K562 (cell line): Measurements from ENCODE around the gene SUMF1. TPM values are rescaled to one million over a fixed set of nuclear protein-coding genes. Genes with fewer than 3 reads are reported as not detected.
A peak's percentile ranks its signal among the peaks of the same experiment; 100 is the strongest.

Experiments used
- ATAC-seq: fragments of 200-7000 bp; cut with Tn5 transposase; 3 replicates; pipeline ENCODE4 v1.9.1; 2020; ENCODE audit warnings: moderate library complexity
- BruUV-seq: library from RNA; stranded (reverse); fragments of 400-500 nt; replicated peaks from 2 replicates; lab custom pipeline; 2021; lab: Mats Ljungman, UMichigan
- CTCF ChIA-PET: fragments of 300-600 bp; formaldehyde crosslinking; extraction: SDS; loops from one replicate; lab custom pipeline; 2021; ENCODE audit warnings: low intra/inter-chr PET ratio; lab: Yijun Ruan, JAX
- POLR2A ChIA-PET: fragments of 300-600, 350-650 bp; sonication (Branson Sonifier 250); formaldehyde crosslinking; extraction: SDS; loops from one replicate; lab custom pipeline; 2021; ENCODE audit warnings: antibody characterized with exemption, inconsistent platforms; lab: Yijun Ruan, JAX
- DNase-seq, 4 experiments: peaks; one replicate each; pipeline versions ENCODE4 v3.0.0 to v3.0.0-alpha.2; 2011 to 2018; ENCODE audit warnings: low spot score in 3 of 4, mixed read lengths in 3 of 4; ENCODE audit errors: extremely low read depth in 1 of 4
- FAIRE-seq: peaks from 2 replicates; lab custom pipeline; 2011; peaks lifted over from hg19 to GRCh38; lab: Jason Lieb, UNC
- H2AFZ ChIP-seq: 2 replicates; pipeline ENCODE4 v1.6.0; 2011; ENCODE audit warnings: low read depth, low read length, control low read depth, inconsistent platforms
- H3K27ac ChIP-seq: fragments of 200-600 bp; 3 replicates; pipeline ENCODE4 v1.8.0; 2011; ENCODE audit warnings: low read depth, mild to moderate bottlenecking, control low read depth, inconsistent platforms, low read length, moderate library complexity, mixed read lengths; ENCODE audit errors: extremely low read depth
- H3K27me3 ChIP-seq, 2 experiments: fragments of 300-600 bp in 1 of 2; 2 replicates in 1 of 2; 3 replicates in 1 of 2; pipeline versions ENCODE4 v1.6.0 to v1.8.0; 2011; ENCODE audit warnings: inconsistent platforms in 2 of 2, low read length in 2 of 2, mild to moderate bottlenecking in 1 of 2, mixed read lengths in 1 of 2, moderate library complexity in 1 of 2; ENCODE audit not compliant: control insufficient read depth in 2 of 2, insufficient read depth in 2 of 2
- H3K36me3 ChIP-seq: fragments of 300-600 bp; 3 replicates; pipeline ENCODE4 v1.8.0; 2011; ENCODE audit warnings: mild to moderate bottlenecking, low read length, inconsistent platforms; ENCODE audit not compliant: control insufficient read depth, insufficient read depth
- H3K4me1 ChIP-seq, 2 experiments: fragments of 200-600 bp in 1 of 2; replicated peaks in 1 of 2; 2 replicates in 1 of 2; 3 replicates in 1 of 2; pipeline versions ENCODE4 v1.5.1 to v1.8.0; 2011; ENCODE audit warnings: inconsistent platforms in 2 of 2, low read length in 2 of 2, mild to moderate bottlenecking in 1 of 2, mixed read lengths in 1 of 2, moderate library complexity in 1 of 2; ENCODE audit not compliant: control insufficient read depth in 2 of 2, insufficient read depth in 2 of 2
- H3K4me2 ChIP-seq: 2 replicates; pipeline ENCODE4 v1.6.1; 2011; ENCODE audit warnings: low read length, control low read depth, inconsistent platforms, mixed read lengths; ENCODE audit not compliant: insufficient read depth
- H3K4me3 ChIP-seq: fragments of 200-600 bp; sonication (generic), shearing (Covaris generic); 2 replicates; pipeline ENCODE4 v1.5.1; 2016; ENCODE audit warnings: control low read depth, inconsistent platforms
- H3K79me2 ChIP-seq: fragments of 200-600 bp; 3 replicates; pipeline ENCODE4 v1.8.0; 2011; ENCODE audit warnings: low read length, inconsistent platforms; ENCODE audit not compliant: control insufficient read depth, insufficient read depth
- H3K9ac ChIP-seq, 2 experiments: 2 replicates each; pipeline versions ENCODE4 v1.6.0 to v1.6.1; 2011; ENCODE audit warnings: low read depth in 2 of 2, low read length in 2 of 2, control low read depth in 1 of 2, inconsistent platforms in 1 of 2, mild to moderate bottlenecking in 1 of 2, mixed read lengths in 1 of 2; ENCODE audit not compliant: insufficient read depth in 1 of 2
- H3K9me1 ChIP-seq: one replicate; pipeline ENCODE4 v1.6.0; 2011; ENCODE audit warnings: inconsistent platforms, mild to moderate bottlenecking, low read length, moderate library complexity; ENCODE audit not compliant: control insufficient read depth, insufficient read depth
- H3K9me3 ChIP-seq: replicated peaks from 2 replicates; pipeline ENCODE4 v1.5.1; 2011; ENCODE audit warnings: low read depth, low read length, inconsistent platforms; ENCODE audit not compliant: control insufficient read depth, insufficient read depth
- H4K20me1 ChIP-seq: replicated peaks from 2 replicates; pipeline ENCODE4 v1.6.1; 2011; ENCODE audit warnings: low read length, inconsistent platforms, mixed read lengths; ENCODE audit not compliant: control insufficient read depth, insufficient read depth
- BRF2 ChIP-seq: IDR thresholded peaks from 3 replicates; pipeline ENCODE4 v1.6.1; 2011; ENCODE audit warnings: borderline replicate concordance, mild to moderate bottlenecking; ENCODE audit not compliant: insufficient read length, insufficient read depth
- WGBS: fragments of 100-300 bp; shearing (Covaris generic); methylation state at CpG from one replicate; pipeline ENCODE4 v1.1.6; 2016; ENCODE audit warnings: low coverage, mixed read lengths; ENCODE audit not compliant: insufficient coverage; ENCODE audit errors: missing lambda C conversion rate; 5-methylcytosine and 5-hydroxymethylcytosine counted together
- in situ Hi-C: fragments of 300-500 bp; cut with MboI; formaldehyde crosslinking; loops from 4 replicates; pipeline ENCODE4 v1.15.0; 2018; ENCODE audit warnings: inconsistent platforms, mixed read lengths
- intact Hi-C: fragments of 100-400 bp; cut with micrococcal nuclease; formaldehyde crosslinking; loops from 2 replicates; pipeline ENCODE4 v1.14.2; 2022
- polyA plus RNA-seq, 8 experiments: library from polyadenylated mRNA; depleted of rRNA in 4 of 8; stranded (reverse) in 5 of 8; unstranded in 3 of 8; fragments of >200 nt; fragmentation: Nextera tagmentation in 2 of 8; fragmentation: Illumina TruSeq in 1 of 8; extraction: Ambion mirVana in 2 of 8; extraction: Trizol in 1 of 8; gene quantifications; 2 replicates each; pipeline versions ENCODE4 v1.2.1 to v1.2.3, GENCODE V29; 2011 to 2014; ENCODE audit warnings: inconsistent platforms in 1 of 8, missing spikeins in 1 of 8
- total RNA-seq, 7 experiments: library from RNA; depleted of rRNA in 6 of 7; stranded (reverse); fragments of >200 nt in 6 of 7; fragmentation: Illumina TruSeq in 2 of 7; extraction: Trizol in 2 of 7; gene quantifications; 2 replicates each; pipeline versions ENCODE4 v1.2.1 to v1.2.3, GENCODE V29; 2011 to 2021; ENCODE audit warnings: low replicate concordance in 1 of 7
- TF ChIP-seq, protein P1 (sequence below): fragments of 450-650 bp; IDR thresholded peaks from 2 replicates; pipeline ENCODE4 v1.6.1; 2018; ENCODE audit not compliant: partially characterized antibody

The SUMF1 gene
- total and polyA plus RNA-seq, 9 of the 15 experiments (the other 6 are each of a cell fraction or from before 2014, with no cell fraction given) = 1.3 to 7.4 (median 4.2) TPM

GRCh38 chr3:4491855-4492207, 24.8 kb upstream of the SUMF1 start:
- Histone ChIP-seq H3K36me3 (no peaks in the 10 kb centered on the region), H3K9me1 (peaks cover 4% of the 10 kb centered on the region), H3K9me3 (no peaks in the 10 kb centered on the region), H4K20me1 (no peaks in the 10 kb centered on the region), H3K4me1 (peaks cover 17 to 25% of the 10 kb centered on the region in 2 experiments), H3K9ac (peak overlapping the region; percentile 71 to 92; a peak in 2 of 4 replicates), H3K4me2 (peak overlapping the region; percentile 91), H3K4me3 (peak overlapping the region; percentile 61), H3K27me3 (no peaks in the 10 kb centered on the region), H2AFZ (peak overlapping the region; percentile 94), H3K79me2 (peaks cover 17% of the 10 kb centered on the region; the same call in 2 of the 3 replicates), H3K27ac (no peak overlapping the region)
- 22% methylated on average over 5 of the region's 5 CpGs for WGBS
- TF ChIP-seq, protein P1, sequence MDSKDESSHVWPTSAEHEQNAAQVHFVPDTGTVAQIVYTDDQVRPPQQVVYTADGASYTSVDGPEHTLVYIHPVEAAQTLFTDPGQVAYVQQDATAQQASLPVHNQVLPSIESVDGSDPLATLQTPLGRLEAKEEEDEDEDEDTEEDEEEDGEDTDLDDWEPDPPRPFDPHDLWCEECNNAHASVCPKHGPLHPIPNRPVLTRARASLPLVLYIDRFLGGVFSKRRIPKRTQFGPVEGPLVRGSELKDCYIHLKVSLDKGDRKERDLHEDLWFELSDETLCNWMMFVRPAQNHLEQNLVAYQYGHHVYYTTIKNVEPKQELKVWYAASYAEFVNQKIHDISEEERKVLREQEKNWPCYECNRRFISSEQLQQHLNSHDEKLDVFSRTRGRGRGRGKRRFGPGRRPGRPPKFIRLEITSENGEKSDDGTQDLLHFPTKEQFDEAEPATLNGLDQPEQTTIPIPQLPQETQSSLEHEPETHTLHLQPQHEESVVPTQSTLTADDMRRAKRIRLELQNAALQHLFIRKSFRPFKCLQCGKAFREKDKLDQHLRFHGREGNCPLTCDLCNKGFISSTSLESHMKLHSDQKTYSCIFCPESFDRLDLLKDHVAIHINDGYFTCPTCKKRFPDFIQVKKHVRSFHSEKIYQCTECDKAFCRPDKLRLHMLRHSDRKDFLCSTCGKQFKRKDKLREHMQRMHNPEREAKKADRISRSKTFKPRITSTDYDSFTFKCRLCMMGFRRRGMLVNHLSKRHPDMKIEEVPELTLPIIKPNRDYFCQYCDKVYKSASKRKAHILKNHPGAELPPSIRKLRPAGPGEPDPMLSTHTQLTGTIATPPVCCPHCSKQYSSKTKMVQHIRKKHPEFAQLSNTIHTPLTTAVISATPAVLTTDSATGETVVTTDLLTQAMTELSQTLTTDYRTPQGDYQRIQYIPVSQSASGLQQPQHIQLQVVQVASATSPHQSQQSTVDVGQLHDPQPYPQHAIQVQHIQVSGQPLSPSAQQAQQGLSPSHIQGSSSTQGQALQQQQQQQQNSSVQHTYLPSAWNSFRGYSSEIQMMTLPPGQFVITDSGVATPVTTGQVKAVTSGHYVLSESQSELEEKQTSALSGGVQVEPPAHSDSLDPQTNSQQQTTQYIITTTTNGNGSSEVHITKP = peak; percentile 77
- no peak for TF ChIP-seq BRF2
- in situ Hi-C loops = no loop called here
- intact Hi-C loops = loop anchor here (2.0 kb wide), 1 partner anchor 141 kb away; no protein-coding TSS in a partner anchor
- FAIRE-seq (no peak), DNase-seq (no peak), ATAC-seq (no peak)
- CTCF ChIA-PET = no interaction called here
- POLR2A ChIA-PET = interaction anchor here (0.5 to 5.2 kb wide), 7 partner anchors 11 to 459 kb away, joined by 3 to 220 read pairs (median 40); partner anchors contain the start of gene SUMF1
- BruUV-seq = no TSS peak
